ENCODE data around the gene CLDN14. TPM values are rescaled to one million over a fixed set of nuclear protein-coding genes. Genes with fewer than 3 reads are reported as not detected.

The CLDN14 gene
- total RNA-seq, 4 donors from 2014 or later: not detected

DNA sequence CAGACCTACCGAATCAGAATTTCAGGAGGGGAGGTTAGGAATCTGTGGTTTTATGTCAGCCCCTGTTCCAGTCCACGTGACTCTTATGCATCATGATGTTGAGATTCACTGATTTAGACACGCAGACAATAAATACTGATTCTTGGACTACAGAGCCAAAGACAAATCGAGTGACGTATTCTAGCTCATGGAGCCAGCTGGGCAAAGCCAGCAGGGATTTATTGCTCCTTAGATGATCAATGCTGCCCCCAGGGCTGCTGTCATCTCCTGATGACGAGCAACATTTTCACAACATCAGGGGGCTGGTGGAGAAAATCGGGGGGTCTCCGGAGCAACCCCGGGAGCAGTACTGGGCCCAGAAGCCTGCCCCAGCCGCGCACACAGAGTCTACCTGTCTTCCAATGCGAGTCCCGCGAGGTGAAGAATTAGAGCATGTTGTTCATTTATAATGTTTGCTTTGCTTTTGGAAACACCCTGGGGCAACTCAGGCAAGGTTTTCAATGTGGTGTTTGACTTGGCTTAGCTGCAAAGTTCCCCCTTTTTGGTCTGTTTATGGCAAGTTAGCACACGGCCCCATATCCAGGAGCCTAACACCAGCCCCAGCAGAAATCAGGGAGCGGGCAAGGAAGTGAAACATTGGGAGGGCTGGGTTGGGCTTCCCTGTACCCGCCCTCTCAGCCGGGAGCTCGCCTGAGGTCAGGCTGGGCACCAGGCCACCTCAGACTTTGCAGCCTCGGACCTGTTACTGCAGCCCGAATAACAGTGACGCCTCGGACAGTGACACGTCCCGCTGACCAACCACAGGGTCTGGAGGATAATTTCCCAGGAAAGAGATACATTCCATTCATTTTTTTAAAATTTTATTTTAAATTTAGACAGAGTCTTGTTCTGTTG, 19.9 kb upstream of the CLDN14 start:
- TF ChIP-seq, protein P1, sequence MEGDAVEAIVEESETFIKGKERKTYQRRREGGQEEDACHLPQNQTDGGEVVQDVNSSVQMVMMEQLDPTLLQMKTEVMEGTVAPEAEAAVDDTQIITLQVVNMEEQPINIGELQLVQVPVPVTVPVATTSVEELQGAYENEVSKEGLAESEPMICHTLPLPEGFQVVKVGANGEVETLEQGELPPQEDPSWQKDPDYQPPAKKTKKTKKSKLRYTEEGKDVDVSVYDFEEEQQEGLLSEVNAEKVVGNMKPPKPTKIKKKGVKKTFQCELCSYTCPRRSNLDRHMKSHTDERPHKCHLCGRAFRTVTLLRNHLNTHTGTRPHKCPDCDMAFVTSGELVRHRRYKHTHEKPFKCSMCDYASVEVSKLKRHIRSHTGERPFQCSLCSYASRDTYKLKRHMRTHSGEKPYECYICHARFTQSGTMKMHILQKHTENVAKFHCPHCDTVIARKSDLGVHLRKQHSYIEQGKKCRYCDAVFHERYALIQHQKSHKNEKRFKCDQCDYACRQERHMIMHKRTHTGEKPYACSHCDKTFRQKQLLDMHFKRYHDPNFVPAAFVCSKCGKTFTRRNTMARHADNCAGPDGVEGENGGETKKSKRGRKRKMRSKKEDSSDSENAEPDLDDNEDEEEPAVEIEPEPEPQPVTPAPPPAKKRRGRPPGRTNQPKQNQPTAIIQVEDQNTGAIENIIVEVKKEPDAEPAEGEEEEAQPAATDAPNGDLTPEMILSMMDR (IDR thresholded peaks at IDR 0.05; ENCODE audit: low read depth): no peak

DNA sequence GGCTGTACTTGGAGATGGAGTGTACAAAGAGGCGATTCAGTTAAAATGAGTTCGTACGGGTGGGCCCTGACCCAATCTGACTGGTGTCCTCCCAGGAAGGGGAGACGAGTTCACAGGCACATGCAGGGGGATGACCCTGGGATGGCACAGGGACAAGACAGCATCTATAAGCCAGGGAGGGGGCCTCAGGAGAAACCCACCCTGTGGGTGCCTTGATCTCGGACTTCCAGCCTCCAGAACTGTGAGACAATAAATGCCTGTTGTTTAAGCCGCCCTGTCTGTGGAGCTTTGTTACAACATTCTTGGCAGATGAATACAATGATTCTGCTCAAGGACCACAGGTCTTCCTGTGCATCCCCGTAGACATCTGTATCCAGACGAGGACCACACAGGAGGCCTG, 14.6 kb upstream of the CLDN14 start:
- TF ChIP-seq, protein P1 (IDR thresholded peaks at IDR 0.05; ENCODE audit: low read depth): no peak

DNA sequence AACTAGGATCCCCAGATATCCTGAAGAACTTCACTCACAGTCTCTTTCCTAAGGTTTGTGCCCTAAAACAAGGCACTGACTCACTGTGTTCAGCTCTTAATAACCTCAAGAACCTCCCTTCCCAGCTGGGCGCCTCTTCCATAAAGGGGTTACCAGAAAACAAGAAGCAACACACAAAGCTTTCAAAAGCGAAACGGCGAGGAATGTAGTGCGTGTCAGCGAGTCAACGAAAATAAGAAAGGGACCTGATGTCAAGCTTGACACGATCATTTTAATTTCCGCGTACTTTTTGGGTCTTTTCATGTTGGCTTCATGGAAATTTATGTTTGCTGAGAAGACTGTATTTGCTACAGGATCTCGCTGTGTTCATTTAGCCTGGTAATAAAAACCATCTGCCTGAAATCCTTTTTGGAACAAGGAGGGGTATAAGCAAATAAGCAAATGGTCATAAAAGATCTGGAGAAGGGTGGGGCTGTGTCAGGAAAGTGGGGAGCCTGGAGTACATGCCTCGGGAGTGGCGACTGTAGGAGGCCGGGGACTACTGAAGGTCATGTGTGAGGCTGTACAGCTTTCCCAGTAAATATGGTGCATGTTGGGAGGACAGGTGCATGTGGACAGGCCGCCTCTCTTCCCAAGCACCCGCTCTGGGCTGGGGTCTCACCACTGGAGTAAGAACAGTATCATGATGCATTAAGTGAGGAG, 11.4 kb upstream of the CLDN14 start:
- TF ChIP-seq, protein P1 (IDR thresholded peaks at IDR 0.05; ENCODE audit: low read depth): no peak

DNA sequence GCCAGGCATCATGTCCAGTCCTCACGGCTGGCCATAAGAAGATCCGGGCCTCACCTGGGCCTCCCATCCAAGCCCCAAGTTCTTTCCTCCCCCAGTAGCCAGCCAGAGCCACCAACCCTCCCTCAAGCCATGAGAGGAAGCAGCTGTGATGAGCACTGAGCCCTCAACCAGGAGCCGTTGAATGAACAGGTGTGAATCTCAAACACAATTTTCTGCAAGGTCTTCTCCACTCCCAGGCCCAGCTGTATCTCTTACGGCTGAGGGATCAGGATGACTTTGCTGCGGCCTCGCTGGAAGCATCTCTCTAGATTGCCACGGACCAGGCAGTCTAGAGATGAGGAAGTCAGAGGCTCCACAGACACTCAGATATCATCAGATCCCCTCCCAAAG, 9.8 kb upstream of the CLDN14 start:
- TF ChIP-seq, protein P1 (IDR thresholded peaks at IDR 0.05; ENCODE audit: low read depth): no peak

DNA sequence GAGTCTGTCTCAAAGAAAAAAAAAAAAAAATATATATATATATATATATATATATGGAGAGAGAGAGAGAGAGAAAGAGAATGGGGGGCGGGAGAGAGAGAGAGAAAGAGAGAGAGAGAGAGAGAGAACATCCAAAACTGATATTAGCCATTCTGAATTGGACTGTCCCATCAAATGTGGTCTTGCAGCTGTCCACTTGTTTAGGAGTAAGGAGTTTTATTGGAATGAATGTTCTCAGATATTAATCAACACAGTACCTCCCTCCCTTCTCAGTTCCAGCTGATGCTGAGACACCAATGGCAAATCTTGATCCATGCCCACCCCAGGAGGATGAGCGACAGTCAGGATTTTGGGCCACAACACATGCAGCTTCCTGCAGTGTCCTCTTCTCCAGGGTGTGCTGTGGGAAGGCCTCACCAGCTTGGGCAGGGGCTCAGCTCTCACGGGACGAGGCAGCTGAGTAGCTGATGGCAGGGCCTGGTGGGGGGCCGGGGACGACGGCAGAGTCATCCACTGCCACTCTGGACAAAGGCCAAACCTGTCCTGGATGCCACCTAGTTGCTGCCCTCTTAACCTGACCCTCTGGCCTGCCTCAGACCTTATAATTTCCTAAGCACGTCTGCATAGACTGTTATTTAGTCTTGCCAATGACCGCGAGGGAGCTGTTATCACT, 9.3 kb upstream of the CLDN14 start:
- TF ChIP-seq, protein P1 (IDR thresholded peaks at IDR 0.05; ENCODE audit: low read depth): no peak

DNA sequence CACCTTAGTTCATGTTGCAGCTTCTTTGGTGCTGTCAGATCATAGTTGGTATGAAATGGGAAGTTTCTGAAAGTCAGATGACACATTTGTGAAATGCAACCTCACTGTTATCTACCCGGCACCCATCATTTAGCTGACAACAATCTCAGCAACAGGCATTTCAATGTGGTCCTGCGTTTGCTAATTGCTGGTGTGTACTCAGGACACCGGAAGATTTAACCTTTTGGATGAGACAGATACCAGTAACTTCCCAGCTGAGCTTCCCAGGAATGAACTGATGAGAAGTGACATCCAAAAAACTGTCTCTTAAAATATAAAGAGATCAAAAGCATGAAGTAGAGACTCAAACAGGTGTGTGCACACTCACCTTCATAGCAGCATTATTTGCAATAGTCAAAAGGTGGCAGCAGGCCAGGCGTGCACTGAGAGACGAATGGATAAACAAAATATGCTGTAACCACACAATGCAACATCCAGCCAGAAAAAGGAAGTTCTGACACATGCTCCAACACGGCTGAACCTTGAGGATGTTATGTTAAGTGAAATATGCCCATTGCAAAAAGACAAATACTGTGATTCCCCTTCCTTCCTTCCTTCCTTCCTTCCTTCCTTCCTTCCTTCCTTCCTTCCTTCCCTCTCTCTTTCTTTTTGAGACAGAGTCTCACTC, 7.9 kb upstream of the CLDN14 start:
- TF ChIP-seq, protein P1 (IDR thresholded peaks at IDR 0.05; ENCODE audit: low read depth): no peak

All from subcutaneous adipose tissue (tissue), 4 donors.